GM18870 (cell line): ENCODE measurements around the gene SLC6A5.

ENCODE experiments used
- ATAC-seq: cut with Tn5 transposase; IDR thresholded peaks from one replicate; pipeline ENCODE4 v1.9.1; 2021; ENCODE audit warnings: moderate library complexity; ENCODE audit not compliant: unreplicated experiment

Gene SLC6A5

GRCh38 chr11:20618083-20618482 lies 18.7 kb downstream of the SLC6A5 start:
- no peak for ATAC-seq

DNA sequence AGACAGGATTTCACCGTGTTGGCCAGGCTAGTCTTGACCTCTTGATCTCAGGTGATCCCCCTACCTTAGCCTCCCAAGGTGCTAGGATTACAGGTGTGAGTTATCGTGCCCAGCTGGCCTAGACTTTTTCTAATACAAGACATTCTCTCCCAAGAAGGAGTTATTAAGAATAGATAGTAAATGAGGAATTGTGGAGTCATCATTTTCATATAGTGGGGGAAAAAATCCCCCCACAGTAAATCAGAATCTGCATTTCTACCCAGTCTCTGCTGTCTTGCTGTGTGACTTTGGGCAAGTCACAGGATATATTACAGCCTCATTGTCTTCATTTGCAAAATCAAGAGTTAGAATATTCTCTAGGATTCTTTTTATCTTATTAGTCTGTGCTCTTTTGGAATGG lies 21.6 kb downstream of the SLC6A5 start:
- ATAC-seq: no peak

DNA sequence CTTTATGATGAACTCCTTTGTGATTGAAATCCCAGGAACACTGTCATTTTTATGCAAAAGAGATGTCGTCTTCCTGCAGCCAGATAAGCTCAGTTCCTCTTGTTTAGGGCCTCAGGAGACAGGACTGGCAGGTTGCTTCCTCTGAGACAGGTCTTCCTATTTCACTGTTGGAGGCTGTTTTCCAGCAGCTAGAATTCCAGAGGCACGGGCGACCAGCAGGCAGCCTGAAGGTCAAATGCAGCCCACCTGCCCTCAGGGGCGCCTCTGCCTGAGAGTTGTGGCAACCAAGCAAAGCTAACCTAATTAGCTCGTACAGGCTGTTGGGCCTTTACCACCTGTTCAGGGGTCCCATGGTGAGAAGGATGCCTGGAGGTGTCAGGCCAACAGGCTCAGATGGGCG lies 22.3 kb downstream of the SLC6A5 start:
- no peak for ATAC-seq

GRCh38 chr11:20623252-20623651 lies 23.8 kb downstream of the SLC6A5 start:
- no peak for ATAC-seq

DNA sequence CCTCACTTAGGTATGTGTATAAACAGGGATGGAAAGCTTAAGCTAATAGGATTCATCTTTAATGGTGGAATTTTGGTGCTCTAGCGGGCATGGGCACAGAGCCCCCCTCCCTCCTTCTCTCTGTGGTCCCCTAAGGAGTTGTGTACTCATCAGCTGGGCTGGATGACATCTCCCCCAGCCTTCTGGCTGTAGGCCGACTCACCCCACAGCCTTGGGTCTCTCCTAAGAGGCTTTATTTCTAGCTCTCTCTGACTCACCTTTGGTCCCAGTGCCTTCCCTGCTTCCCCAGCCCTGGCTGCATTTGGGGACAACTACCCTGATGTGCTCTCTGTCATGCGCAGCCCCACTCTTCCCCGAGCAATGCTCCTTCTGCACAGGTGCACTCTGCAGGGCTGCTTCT lies 26.9 kb downstream of the SLC6A5 start:
- no peak for ATAC-seq

DNA sequence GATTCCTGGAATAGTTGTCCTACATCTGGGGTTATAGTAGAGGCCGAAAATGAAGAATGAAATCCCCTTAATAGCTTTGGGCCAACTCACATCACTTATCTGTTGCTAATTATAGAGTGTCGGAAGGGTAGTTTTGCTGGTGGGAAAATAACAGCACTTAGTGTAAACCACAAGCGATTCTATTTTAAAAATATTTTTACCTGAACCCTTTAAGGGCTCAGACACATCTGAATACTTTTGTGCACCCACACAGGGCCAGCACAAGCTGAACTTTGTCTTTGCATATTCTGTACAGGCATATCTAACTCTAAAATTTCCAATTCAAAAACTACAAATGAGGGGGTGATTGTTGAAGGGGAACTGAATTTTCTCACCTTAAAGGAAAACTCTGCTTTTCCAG lies 27.6 kb downstream of the SLC6A5 start:
- ATAC-seq: no peak

DNA sequence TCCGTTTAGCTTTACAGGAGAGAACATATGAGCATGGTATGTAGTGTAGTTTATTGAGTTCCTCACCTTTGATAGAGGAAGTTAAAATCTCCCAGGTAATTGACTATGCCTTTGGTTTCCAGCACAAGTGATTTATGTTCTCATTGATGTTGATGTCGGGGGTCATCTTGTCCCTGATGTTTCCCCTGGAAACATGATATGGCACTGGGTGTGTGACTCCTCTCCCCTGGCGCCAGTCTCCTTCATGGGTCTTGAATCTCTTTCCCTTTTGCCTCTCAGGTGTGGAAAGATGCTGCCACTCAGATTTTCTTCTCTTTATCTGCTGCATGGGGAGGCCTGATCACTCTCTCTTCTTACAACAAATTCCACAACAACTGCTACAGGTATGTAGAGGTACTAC lies 28.3 kb downstream of the SLC6A5 start:
- ATAC-seq: no peak

- ATAC-seq: no peak
Observed at GRCh38 chr11:20631519-20632168, 32.2 kb downstream of the SLC6A5 start.

DNA sequence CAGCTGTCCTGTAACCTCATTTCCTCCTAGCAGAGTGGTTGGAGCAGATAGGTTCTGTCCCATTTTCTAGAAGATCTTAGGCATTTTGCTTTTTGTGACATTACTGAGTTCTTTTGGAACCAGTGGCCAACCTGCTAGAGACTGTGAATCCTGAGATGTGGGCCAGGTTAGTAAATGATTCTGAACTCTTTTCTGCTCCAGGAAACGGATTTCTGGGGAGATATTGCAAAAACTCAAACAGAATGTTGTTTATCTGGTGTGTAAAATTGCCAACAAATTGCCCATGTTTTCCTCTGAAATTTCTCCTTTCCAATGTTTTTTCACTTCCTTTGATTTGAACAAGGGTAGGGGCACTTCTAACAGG lies 32.7 kb downstream of the SLC6A5 start:
- no peak for ATAC-seq

DNA sequence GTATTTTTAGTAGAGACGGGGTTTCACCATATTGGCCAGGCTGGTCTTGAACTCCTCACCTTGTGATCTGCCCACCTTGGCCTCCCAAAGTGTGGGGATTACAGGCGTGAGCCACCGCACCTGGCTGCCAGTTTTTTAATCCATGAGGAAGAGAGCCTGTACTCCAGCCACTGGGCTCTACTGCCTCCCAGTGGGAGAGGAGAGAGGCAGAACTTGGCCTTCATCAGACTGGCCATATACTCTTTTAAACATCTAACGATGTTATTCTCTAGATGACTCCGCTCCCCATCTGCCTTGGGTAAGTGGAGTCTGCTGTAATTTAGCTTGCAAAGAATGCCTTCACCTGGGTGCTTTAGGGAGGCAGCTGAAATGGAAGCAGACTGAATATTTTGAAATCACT lies 34.6 kb downstream of the SLC6A5 start:
- no peak for ATAC-seq

- ATAC-seq: no peak
Observed at GRCh38 chr11:20634781-20635180, 35.4 kb downstream of the SLC6A5 start.

DNA sequence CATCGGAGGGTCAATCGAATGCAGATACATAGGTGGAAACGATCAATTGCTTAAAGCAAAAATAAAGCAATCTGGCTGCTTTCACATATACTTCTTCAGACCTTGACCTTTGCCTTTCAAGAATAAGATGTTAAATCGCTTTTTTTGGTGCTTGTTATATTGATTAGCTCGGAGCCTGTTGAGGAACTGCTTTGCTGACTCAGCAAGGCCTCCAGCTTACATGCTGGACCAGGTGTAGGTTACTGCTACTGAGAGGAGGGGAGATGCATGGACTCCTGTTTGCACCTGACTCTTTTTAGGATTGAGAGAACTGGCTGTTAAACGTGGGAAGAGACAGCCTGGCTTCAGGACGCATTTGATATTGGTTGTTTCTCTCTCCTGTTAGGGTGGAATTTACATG lies 38.7 kb downstream of the SLC6A5 start:
- no peak for ATAC-seq

GRCh38 chr11:20639688-20640087 lies 40.3 kb downstream of the SLC6A5 start:
- ATAC-seq: no peak

DNA sequence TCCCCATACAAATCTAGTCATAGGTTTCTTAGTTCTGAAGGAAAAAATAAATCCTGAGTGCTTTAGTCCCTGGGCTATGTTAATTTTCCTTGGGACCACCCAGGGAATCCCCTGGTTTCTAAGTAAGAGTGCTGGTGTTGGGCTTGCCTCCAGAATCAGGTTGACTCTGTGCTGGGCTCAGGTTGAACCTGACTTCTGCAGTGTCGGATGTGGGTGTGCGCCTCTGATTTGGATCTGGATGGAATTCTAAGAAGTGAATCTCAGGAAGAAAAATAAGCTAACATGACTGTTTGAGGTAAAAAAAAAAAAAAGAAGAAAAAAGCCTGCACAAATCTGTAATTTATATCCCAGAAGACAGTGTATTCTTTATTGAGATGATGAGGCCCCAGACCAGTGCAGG lies 41.0 kb downstream of the SLC6A5 start:
- ATAC-seq: no peak

GRCh38 chr11:20644360-20644759 lies 45.0 kb downstream of the SLC6A5 start:
- ATAC-seq: no peak

- peak; percentile 56 for ATAC-seq
Observed at GRCh38 chr11:20647976-20648565, 48.7 kb downstream of the SLC6A5 start.

- no peak for ATAC-seq
Observed at GRCh38 chr11:20652150-20652806, 52.9 kb downstream of the SLC6A5 start.

GRCh38 chr11:20654038-20654437 lies 54.6 kb downstream of the SLC6A5 start:
- no peak for ATAC-seq

DNA sequence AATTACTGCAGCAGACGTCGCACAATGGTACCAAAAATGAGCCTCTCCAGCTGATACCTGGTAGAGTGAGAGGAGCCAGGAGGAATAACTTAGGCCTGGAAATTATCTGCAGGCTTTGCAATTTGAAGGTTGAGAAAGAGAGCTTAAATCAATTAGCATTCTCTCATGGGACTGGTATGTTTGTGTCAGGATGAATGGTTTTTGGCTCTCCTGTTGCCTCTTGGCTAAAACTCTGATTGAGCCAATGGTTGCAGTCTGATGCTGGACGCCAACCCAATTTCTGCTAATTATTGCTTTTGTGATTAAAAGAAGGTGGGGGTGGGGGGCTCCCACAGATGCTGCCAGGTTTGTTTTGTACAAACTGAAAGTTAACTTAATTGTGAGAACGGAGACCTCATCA lies 57.5 kb downstream of the SLC6A5 start:
- ATAC-seq: no peak

DNA sequence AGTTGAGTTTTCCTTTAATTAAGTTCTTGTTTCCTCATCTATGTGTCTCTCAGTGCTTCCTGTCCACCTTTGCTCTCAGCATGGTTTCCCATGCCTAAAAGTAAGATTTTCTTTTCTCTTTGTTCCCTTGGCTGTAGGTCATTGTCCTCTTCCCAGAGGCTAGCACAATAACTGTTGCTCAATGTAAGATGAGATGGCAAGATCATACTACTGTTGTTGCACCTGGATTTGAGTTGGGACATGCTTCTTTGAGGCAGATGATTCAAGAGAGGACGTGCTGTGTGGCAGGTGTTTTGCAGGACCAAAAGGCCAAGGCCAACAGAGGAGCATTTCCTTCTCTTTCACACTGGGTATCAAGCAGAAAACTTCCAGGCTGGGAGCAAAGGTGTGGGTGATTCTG lies 58.7 kb downstream of the SLC6A5 start:
- ATAC-seq: no peak

GRCh38 chr11:20661445-20661844 lies 62.0 kb downstream of the SLC6A5 start:
- no peak for ATAC-seq

DNA sequence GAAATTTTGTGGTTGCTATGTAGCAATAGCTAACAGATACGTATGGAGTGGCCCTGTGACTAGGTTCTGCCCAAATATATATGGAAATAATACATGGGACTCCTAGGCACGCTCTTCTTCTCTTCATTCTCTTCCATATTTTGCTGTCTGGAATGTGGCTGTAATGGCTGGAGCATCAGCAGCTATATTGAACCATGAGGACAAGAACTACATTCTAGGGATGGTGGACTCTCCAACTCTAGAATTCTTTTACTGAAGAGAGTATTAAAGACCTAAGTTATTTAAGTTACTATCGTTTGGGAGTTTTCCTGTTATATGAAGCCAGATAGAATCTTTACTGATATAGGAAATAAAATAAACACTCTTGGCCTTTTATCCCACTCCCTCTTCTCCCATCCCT lies 62.4 kb downstream of the SLC6A5 start:
- ATAC-seq: no peak
